OCI-LY1 (cell line): ENCODE results near the gene ANKRD11.

ENCODE experiments used
- H2AFZ ChIP-seq: fragments of 200-600 bp; sonication (generic), shearing (Covaris generic); 2 replicates; pipeline ENCODE4 v1.6.0; 2014; ENCODE audit warnings: antibody characterized with exemption, mild to moderate bottlenecking, low read length
- H3F3A ChIP-seq: fragments of 200-600 bp; sonication (generic), shearing (Covaris generic); 2 replicates; pipeline ENCODE4 v1.6.0; 2014; ENCODE audit warnings: mild to moderate bottlenecking, antibody characterized with exemption, low read length, moderate library complexity; ENCODE audit not compliant: insufficient read depth
- H3K27ac ChIP-seq: fragments of 200-600 bp; sonication (generic); 2 replicates; pipeline ENCODE4 v1.5.1; 2014; ENCODE audit warnings: low read length, mixed run types, mild to moderate bottlenecking, low read depth; ENCODE audit not compliant: poor library complexity, severe bottlenecking
- H3K27me3 ChIP-seq: fragments of 200-600 bp; sonication (generic); 2 replicates; pipeline ENCODE4 v1.6.0; 2014; ENCODE audit warnings: antibody characterized with exemption, mild to moderate bottlenecking, low read length, moderate library complexity; ENCODE audit not compliant: insufficient read depth
- H3K36me3 ChIP-seq: fragments of 200-600 bp; sonication (generic); 2 replicates; pipeline ENCODE4 v1.6.1; 2014; ENCODE audit warnings: mild to moderate bottlenecking, antibody characterized with exemption, low read length, moderate library complexity, mixed read lengths; ENCODE audit not compliant: insufficient read depth
- H3K4me1 ChIP-seq: fragments of 200-600 bp; sonication (generic); 2 replicates; pipeline ENCODE4 v1.5.1; 2014; ENCODE audit warnings: mild to moderate bottlenecking, low read length, moderate library complexity; ENCODE audit not compliant: insufficient read depth, severe bottlenecking
- H3K4me2 ChIP-seq: fragments of 200-600 bp; sonication (generic), shearing (Covaris generic); 2 replicates; pipeline ENCODE4 v1.6.1; 2014; ENCODE audit warnings: low read length
- H3K4me3 ChIP-seq: fragments of 200-600 bp; sonication (generic); 2 replicates; pipeline ENCODE4 v1.5.1; 2014; ENCODE audit warnings: low read length, low read depth, mild to moderate bottlenecking, mixed read lengths; ENCODE audit not compliant: poor library complexity, severe bottlenecking
- H3K79me2 ChIP-seq: fragments of 200-600 bp; shearing (Covaris generic); 2 replicates; pipeline ENCODE4 v1.6.1; 2016; ENCODE audit warnings: mixed run types, low read length, mixed read lengths; ENCODE audit not compliant: insufficient read depth
- H3K9ac ChIP-seq: fragments of 200-600 bp; sonication (generic), shearing (Covaris generic); 2 replicates; pipeline ENCODE4 v1.6.1; 2014; ENCODE audit warnings: mild to moderate bottlenecking, low read length, mixed read lengths
- H3K9me2 ChIP-seq: fragments of 200-600 bp; sonication (generic), shearing (Covaris generic); 2 replicates; pipeline ENCODE4 v1.6.1; 2014; ENCODE audit warnings: low read depth, mild to moderate bottlenecking, low read length, mixed read lengths
- H3K9me3 ChIP-seq: fragments of 200-600 bp; shearing (Covaris generic); 2 replicates; pipeline ENCODE4 v1.6.1; 2014; ENCODE audit warnings: low read length, mixed read lengths
- H4K20me1 ChIP-seq: fragments of 200-600 bp; sonication (generic), shearing (Covaris generic); 2 replicates; pipeline ENCODE4 v1.6.0; 2016; ENCODE audit warnings: mild to moderate bottlenecking, low read length; ENCODE audit not compliant: insufficient read depth
- CTCF ChIP-seq: fragments of 200-600 bp; sonication (generic), shearing (Covaris generic); IDR thresholded peaks from 2 replicates; pipeline ENCODE4 v1.5.1; 2017; ENCODE audit warnings: mild to moderate bottlenecking, antibody characterized with exemption, low read length, moderate library complexity, mixed read lengths
- EZH2 ChIP-seq: fragments of 200-600 bp; sonication (generic), shearing (Covaris generic); IDR thresholded peaks from 2 replicates; pipeline ENCODE4 v1.8.0; 2017; ENCODE audit warnings: borderline replicate concordance, mixed run types, mild to moderate bottlenecking, antibody characterized with exemption, low read length, moderate library complexity, mixed read lengths

The ANKRD11 gene

GRCh38 chr16:89396156-89396555, 94.2 kb downstream of the ANKRD11 start:
- no peak overlapping the region for H3K4me2 ChIP-seq
- no peaks in the 10 kb centered on the region for H3F3A ChIP-seq
- no peak overlapping the region for H2AFZ ChIP-seq
- no peaks in the 10 kb centered on the region for H3K27me3 ChIP-seq
- no peak overlapping the region for H3K9ac ChIP-seq
- no peaks in the 10 kb centered on the region for H3K9me2 ChIP-seq
- H3K4me3 ChIP-seq = no peak overlapping the region
- H3K4me1 ChIP-seq = peaks cover 12% of the 10 kb centered on the region
- peaks cover 82% of the 10 kb centered on the region for H3K79me2 ChIP-seq
- H4K20me1 ChIP-seq = 0 out of 2 replicates have a peak, but pooled peaks cover 2% of the 10 kb centered on the region
- no peaks in the 10 kb centered on the region for H3K9me3 ChIP-seq
- TF ChIP-seq CTCF = no peak
- no peak for TF ChIP-seq EZH2
- H3K36me3 ChIP-seq = peaks cover 28% of the 10 kb centered on the region
- H3K27ac ChIP-seq = no peak overlapping the region

GRCh38 chr16:89395150-89396142, 94.9 kb downstream of the ANKRD11 start:
- Histone ChIP-seq H3K79me2 (peaks cover 86% of the 10 kb centered on the region), H3K4me3 (no peak overlapping the region), H3K4me1 (peaks cover 12% of the 10 kb centered on the region), H4K20me1 (0 out of 2 replicates have a peak, but pooled peaks cover 2% of the 10 kb centered on the region), H3K27me3 (no peaks in the 10 kb centered on the region), H3K9me3 (no peaks in the 10 kb centered on the region), H2AFZ (no peak overlapping the region), H3K9me2 (no peaks in the 10 kb centered on the region), H3K27ac (no peak overlapping the region), H3K4me2 (no peak overlapping the region), H3K36me3 (peaks cover 28% of the 10 kb centered on the region), H3K9ac (no peak overlapping the region), H3F3A (no peaks in the 10 kb centered on the region)
- TF ChIP-seq EZH2 (no peak), CTCF (no peak)

GRCh38 chr16:89393738-89394406, 96.5 kb downstream of the ANKRD11 start:
- Histone ChIP-seq H3K4me3 (no peak overlapping the region), H3K4me1 (peaks cover 13% of the 10 kb centered on the region), H3K36me3 (peaks cover 28% of the 10 kb centered on the region), H3K9ac (no peak overlapping the region), H3K27ac (no peak overlapping the region), H3K27me3 (no peaks in the 10 kb centered on the region), H3F3A (no peaks in the 10 kb centered on the region), H3K9me2 (no peaks in the 10 kb centered on the region), H3K79me2 (peaks cover 87% of the 10 kb centered on the region), H4K20me1 (0 out of 2 replicates have a peak, but pooled peaks cover 2% of the 10 kb centered on the region), H3K4me2 (no peak overlapping the region), H2AFZ (no peak overlapping the region), H3K9me3 (no peaks in the 10 kb centered on the region)
- TF ChIP-seq CTCF = no peak
- no peak for TF ChIP-seq EZH2
